Central memory CD8-positive, alpha-beta T cell (primary cell): ENCODE data around the gene CNNM1.

Source experiments
- ATAC-seq: fragments of 150-1000 bp; cut with Tn5 transposase; replicated peaks from 2 replicates; pipeline ENCODE4 v1.10.0; 2022; ENCODE audit warnings: mild to moderate bottlenecking, moderate FRiP score, moderate number of reproducible peaks; ENCODE audit not compliant: poor library complexity, severe bottlenecking; ENCODE audit errors: extremely low read depth
- DNase-seq, 2 donors: peaks; one replicate each; pipeline ENCODE4 v3.0.0; 2021; ENCODE audit warnings: low spot score in 2 of 2
- H3K27ac Mint-ChIP-seq: one replicate; pipeline ENCODE4 v1.8.0; 2022; ENCODE audit warnings: low read depth, mild to moderate bottlenecking, moderate library complexity, mixed read lengths
- H3K27me3 Mint-ChIP-seq: one replicate; pipeline ENCODE4 v1.8.0; 2022; ENCODE audit warnings: mixed read lengths
- H3K36me3 Mint-ChIP-seq: one replicate; pipeline ENCODE4 v1.8.0; 2022; ENCODE audit warnings: mild to moderate bottlenecking, moderate library complexity, mixed read lengths; ENCODE audit not compliant: insufficient read depth
- H3K4me1 Mint-ChIP-seq: one replicate; pipeline ENCODE4 v1.8.0; 2022; ENCODE audit warnings: mixed read lengths
- H3K4me3 Mint-ChIP-seq: one replicate; pipeline ENCODE4 v1.8.0; 2022; ENCODE audit warnings: mild to moderate bottlenecking, moderate library complexity, mixed read lengths
- H3K9me3 Mint-ChIP-seq: one replicate; pipeline ENCODE4 v1.8.0; 2022; ENCODE audit warnings: mixed read lengths

Gene CNNM1

DNA sequence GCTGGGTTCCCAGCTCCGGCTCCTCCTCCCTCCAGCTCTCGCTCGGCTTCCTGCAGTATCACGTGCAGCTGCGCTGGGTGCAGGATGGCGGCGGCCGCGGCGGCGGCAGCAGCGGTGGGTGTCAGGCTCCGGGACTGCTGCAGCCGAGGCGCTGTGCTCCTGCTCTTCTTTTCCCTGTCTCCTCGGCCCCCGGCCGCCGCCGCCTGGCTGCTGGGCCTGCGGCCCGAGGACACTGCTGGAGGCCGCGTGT is at the start of gene CNNM1:
CNNM1 (plus strand) TSS at position 53 of the 250 bp plus-strand sequence; CDS start at position 85, 32 bp downstream.
- H3K27ac Mint-ChIP-seq: no peak within 1 kb of the TSS
- DNase-seq (no peak), ATAC-seq (no peak)
- no peak within 1 kb of the TSS for H3K4me3 Mint-ChIP-seq
- no peaks in the 10 kb centered on the region for H3K4me1 Mint-ChIP-seq
- peaks cover 55% of the 10 kb centered on the region for H3K27me3 Mint-ChIP-seq
- H3K36me3 Mint-ChIP-seq: no peaks in the 10 kb centered on the region
- no peaks in the 10 kb centered on the region for H3K9me3 Mint-ChIP-seq

DNA sequence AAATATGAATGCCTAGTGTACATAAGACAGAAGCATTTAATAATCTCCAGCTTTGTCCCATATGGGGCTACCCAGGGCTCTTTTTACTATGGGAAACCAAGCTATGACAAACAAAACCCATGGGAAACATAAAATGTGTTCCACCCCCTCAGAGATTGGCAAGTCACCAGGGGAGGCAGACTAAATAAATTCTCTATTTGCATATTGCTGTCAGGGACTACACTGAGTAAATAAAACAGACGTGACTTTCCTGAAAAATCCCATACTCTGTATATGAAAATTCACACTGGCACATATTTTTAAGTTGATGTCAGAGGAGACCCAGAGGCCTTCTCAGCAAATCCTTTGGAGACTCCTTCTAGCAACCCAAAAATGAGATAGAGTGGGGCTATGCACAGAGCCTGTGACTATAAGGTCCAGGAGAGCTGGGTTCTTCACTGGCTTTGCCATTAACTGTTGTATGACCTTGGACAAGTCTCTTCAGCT is 49.5 kb upstream of the CNNM1 start:
- ATAC-seq (no peak), DNase-seq (no peak)
- H3K27ac Mint-ChIP-seq: no peak overlapping the region
- no peaks in the 10 kb centered on the region for H3K4me1 Mint-ChIP-seq
- H3K36me3 Mint-ChIP-seq: no peaks in the 10 kb centered on the region
- peaks cover 36% of the 10 kb centered on the region for H3K27me3 Mint-ChIP-seq
- H3K4me3 Mint-ChIP-seq: no peak overlapping the region
- H3K9me3 Mint-ChIP-seq: peaks cover 4% of the 10 kb centered on the region

DNA sequence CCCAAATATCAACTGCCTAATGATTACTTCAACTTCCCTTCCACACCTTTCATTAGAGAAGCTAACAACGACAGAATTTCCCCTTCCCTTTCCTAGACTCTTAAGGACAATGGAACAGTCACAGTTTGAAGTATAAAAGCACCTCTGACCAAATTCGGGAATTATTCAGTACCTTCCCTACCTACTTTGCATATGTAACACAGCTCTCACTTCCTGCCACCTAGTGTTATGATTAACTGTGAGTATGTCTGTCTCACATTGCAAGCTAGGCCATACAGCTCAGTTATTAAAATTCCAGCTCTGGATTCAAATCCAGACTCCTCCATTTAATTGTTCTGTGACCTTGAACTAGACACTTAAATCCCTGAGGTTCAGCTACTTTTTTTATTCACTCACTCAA is 48.7 kb upstream of the CNNM1 start:
- peaks cover 43% of the 10 kb centered on the region for H3K27me3 Mint-ChIP-seq
- H3K4me1 Mint-ChIP-seq: no peaks in the 10 kb centered on the region
- no peak for DNase-seq
- H3K36me3 Mint-ChIP-seq: no peaks in the 10 kb centered on the region
- no peak overlapping the region for H3K27ac Mint-ChIP-seq
- no peak for ATAC-seq
- H3K4me3 Mint-ChIP-seq: no peak overlapping the region
- H3K9me3 Mint-ChIP-seq: peaks cover 4% of the 10 kb centered on the region

DNA sequence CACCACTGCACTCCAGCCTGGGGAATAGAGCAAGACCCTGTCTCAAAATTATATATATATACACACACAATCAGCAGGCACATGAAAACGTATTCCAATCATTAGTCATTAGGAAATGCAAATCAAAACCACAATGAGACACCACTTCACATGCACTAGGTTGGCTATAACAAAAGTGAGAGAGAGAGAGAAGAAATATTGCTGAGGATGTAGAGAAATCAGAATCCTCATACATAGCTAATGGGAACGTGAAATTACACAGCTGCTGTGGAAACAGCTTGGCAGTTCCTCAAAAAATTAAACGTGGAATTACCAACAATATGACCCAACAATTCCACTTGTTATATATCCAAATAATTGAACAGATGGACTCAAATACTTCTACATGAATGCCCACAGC is 43.3 kb upstream of the CNNM1 start:
- no peaks in the 10 kb centered on the region for H3K36me3 Mint-ChIP-seq
- no peak for ATAC-seq
- H3K27me3 Mint-ChIP-seq: peaks cover 32% of the 10 kb centered on the region
- no peaks in the 10 kb centered on the region for H3K4me1 Mint-ChIP-seq
- no peak for DNase-seq
- peaks cover 9% of the 10 kb centered on the region for H3K9me3 Mint-ChIP-seq
- H3K4me3 Mint-ChIP-seq: no peak overlapping the region
- H3K27ac Mint-ChIP-seq: no peak overlapping the region

DNA sequence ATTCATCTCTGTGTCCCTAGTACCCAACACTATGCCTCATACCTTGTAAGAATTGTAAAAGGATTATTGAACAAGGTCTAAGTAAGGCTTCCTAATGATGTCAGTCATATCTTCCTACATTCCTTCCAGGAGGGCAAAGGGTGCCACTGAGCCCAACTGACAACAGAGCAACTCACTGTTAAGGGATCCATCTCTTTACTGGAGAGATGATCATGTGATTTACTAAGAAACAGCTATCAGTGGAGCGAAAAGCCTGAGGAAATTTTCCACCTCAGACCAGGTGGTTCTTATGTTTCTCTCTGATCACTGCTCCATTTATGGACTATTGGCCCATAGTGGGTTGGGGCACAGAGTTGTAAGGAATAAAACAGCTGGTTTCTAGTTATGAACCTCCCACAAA is 38.9 kb upstream of the CNNM1 start:
- Mint-ChIP-seq H3K4me3 (no peak overlapping the region), H3K36me3 (no peaks in the 10 kb centered on the region), H3K9me3 (peaks cover 5% of the 10 kb centered on the region), H3K27ac (no peak overlapping the region), H3K4me1 (no peaks in the 10 kb centered on the region), H3K27me3 (peaks cover 26% of the 10 kb centered on the region)
- DNase-seq (no peak), ATAC-seq (no peak)

DNA sequence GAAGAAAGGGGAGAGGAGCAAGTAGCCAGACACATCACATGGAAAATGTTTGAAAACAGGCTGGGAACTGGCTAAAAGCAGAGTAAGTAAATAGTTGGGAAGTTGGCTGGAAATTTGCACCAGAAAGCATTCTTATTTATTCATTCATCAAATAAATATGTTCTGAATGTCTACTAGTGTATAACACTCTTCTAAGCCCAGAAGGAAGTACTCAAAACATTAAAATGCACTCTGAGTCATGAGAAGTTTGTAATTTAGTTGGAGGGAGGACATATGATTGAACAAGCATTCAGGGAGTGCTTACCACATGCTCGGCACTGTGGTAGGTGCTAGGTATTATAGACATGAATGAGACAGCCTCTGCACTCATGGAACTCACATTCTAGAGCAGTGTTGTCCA is 37.0 kb upstream of the CNNM1 start:
- H3K36me3 Mint-ChIP-seq: no peaks in the 10 kb centered on the region
- peaks cover 16% of the 10 kb centered on the region for H3K27me3 Mint-ChIP-seq
- no peak for DNase-seq

DNA sequence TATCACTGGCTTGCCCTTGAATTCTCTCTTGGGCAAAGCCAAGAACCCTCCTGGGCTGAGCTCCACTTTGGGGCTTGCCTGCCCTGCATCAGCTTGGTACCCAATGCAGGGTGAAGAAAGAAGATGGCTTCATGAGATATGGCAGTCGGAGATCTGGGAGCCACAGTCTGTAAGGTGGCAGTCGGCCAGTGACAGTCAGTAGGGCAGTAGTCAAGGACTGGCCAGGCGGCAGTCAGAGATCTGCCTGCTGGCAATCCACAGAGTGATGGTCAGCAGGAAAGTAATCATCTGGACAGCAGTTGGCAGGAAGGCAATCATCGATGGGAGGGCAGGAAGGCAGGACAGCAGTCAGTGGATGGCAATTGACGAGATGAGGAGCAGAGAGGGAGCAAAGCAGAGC is 32.6 kb upstream of the CNNM1 start:
- H3K9me3 Mint-ChIP-seq: no peaks in the 10 kb centered on the region
- no peaks in the 10 kb centered on the region for H3K36me3 Mint-ChIP-seq
- no peaks in the 10 kb centered on the region for H3K4me1 Mint-ChIP-seq
- ATAC-seq (no peak), DNase-seq (no peak)
- no peak overlapping the region for H3K4me3 Mint-ChIP-seq
- H3K27ac Mint-ChIP-seq: no peak overlapping the region
- H3K27me3 Mint-ChIP-seq: peaks cover 18% of the 10 kb centered on the region

More for the DNA sequence above, 37.0 kb upstream of the CNNM1 start:
- Mint-ChIP-seq H3K4me3 (no peak overlapping the region), H3K4me1 (no peaks in the 10 kb centered on the region), H3K9me3 (peaks cover 1% of the 10 kb centered on the region), H3K27ac (no peak overlapping the region)
- no peak for ATAC-seq

DNA sequence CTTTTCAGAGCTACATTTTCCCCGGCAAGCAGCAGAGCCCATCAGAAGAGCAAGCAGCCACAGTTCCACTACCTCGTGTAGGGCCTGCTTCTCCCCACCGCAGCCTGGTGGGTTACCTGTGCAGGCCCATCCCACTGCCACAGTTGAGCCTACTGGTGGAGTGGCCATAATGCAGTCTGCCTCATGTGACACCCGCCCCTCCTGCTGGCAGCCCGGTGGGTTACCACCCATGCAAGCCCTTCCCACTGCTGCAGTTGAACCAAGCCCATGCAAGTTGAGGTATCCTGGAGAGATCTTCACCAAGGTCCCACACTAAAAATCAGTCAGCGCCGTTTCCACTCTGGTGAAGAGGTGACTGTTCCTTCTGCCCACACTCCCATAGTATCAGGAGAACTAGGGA is 32.1 kb upstream of the CNNM1 start:
- peaks cover 22% of the 10 kb centered on the region for H3K27me3 Mint-ChIP-seq
- DNase-seq (no peak), ATAC-seq (no peak)
- H3K9me3 Mint-ChIP-seq: no peaks in the 10 kb centered on the region
- no peaks in the 10 kb centered on the region for H3K36me3 Mint-ChIP-seq
- H3K4me3 Mint-ChIP-seq: no peak overlapping the region
- H3K27ac Mint-ChIP-seq: no peak overlapping the region
- H3K4me1 Mint-ChIP-seq: no peaks in the 10 kb centered on the region

DNA sequence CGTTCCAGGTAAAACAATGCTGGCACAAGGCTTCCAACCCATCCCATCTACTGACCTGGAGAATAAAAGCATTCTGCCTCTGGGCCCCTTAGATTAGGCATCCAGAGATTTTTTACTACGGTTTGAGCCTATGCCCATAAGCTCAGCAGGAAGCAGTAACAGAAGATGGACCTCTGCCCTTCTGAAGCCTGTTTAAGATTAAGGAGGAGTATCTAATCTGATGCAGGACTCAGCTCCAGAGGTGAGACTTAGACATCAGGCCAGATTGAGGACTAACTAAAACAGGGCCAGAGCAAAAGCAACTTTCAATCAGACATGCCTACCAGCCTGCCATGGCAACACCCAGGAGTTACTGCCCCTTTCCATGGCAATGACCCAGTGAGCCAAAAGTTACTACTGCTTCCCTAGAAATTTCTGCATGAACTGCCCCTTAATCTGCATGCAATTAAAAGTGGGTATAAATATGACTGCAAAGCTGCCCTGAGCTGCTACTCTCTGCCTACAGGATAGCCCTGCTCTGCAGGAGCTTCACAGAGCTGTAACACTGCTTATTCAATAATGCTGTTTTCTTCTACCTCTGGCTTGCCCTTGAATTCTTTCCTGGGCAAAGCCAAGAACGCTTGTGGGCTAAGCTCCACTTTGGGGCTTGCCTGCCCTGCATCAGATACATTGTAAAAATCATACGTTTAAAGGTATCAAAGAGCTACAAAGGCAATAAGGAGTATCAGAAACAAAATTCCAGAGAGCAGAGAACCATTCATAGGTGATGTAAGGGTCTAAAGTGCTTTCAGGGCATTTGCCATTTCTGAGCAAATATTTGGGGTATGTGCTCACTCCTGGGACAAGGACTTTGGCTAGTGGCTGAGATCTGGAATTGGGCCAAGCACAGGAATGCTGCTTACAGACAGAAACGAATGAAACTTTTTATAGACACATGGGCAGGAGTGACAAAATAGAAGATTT is 25.0 kb upstream of the CNNM1 start:
- H3K9me3 Mint-ChIP-seq: peaks cover 4% of the 10 kb centered on the region
- H3K27ac Mint-ChIP-seq: no peak overlapping the region
- ATAC-seq: no peak
- H3K36me3 Mint-ChIP-seq: no peaks in the 10 kb centered on the region
- H3K4me3 Mint-ChIP-seq: no peak overlapping the region
- no peaks in the 10 kb centered on the region for H3K4me1 Mint-ChIP-seq
- H3K27me3 Mint-ChIP-seq: peaks cover 43% of the 10 kb centered on the region
- DNase-seq: no peak

DNA sequence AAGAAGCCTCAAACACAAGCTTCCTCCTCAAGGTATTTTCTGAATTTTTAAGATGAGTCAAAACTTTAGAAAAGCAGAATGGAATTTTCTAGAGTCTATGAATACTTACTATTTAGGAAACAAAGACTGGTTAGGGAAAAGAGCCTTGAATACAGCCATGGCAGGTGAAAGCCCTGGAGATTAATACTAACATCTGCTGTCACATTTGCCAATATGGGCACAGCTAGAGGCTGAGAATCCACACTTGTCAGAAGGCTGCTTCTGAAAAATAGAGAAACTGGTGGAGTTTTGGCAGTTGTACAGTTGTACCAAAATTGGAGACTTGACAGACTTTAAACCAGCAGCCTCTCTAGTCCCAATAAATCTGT is 24.3 kb upstream of the CNNM1 start:
- Mint-ChIP-seq H3K9me3 (peaks cover 4% of the 10 kb centered on the region), H3K4me3 (no peak overlapping the region), H3K27ac (no peak overlapping the region), H3K27me3 (peaks cover 36% of the 10 kb centered on the region), H3K36me3 (no peaks in the 10 kb centered on the region), H3K4me1 (no peaks in the 10 kb centered on the region)
- ATAC-seq: no peak
- no peak for DNase-seq

DNA sequence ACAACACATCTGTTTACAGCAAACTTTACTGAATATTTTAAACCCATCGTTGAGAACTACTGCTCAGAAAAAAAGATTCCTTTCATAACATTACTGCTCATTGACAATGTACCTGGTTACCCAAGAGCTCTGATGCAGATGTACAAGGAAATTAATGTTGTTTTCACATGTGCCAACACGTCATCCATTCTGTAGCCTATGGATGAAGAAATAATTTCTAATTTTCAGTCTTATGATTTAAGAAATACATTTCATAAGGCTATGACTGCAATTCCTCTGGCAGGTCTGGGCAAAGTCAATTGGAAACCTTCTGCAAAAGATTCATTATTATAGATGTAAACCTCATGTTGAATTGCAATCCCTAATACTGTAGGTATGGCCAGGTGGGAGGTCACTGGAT is 16.7 kb upstream of the CNNM1 start:
- Mint-ChIP-seq H3K9me3 (peaks cover 4% of the 10 kb centered on the region), H3K4me3 (no peak overlapping the region), H3K27ac (no peak overlapping the region), H3K27me3 (peaks cover 5% of the 10 kb centered on the region), H3K36me3 (no peaks in the 10 kb centered on the region), H3K4me1 (no peaks in the 10 kb centered on the region)
- ATAC-seq: no peak
- DNase-seq: no peak

DNA sequence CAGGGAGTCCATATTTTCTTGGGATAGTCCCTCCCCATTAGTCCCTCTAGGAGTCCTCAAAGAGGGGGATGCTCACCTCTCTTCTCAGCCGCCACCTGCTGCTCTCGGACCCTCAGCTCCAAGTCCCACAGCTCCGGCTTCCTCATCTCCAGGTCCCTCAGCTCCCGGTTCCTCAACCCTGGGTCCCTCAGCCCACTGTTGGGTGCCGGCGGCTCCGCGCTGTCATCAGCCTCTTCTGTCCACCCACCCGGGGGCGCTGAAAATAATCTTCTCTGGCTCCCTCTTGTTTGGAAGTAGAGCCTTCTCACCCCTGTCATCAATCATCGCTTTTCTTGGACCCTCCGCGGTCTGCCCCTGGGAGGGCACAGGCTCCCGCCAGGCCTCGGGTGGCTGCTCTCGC is 13.3 kb upstream of the CNNM1 start:
- Mint-ChIP-seq H3K27me3 (peaks cover 20% of the 10 kb centered on the region), H3K4me3 (no peak overlapping the region), H3K4me1 (no peaks in the 10 kb centered on the region), H3K27ac (no peak overlapping the region), H3K9me3 (no peaks in the 10 kb centered on the region), H3K36me3 (no peaks in the 10 kb centered on the region)
- ATAC-seq (no peak), DNase-seq (no peak)

DNA sequence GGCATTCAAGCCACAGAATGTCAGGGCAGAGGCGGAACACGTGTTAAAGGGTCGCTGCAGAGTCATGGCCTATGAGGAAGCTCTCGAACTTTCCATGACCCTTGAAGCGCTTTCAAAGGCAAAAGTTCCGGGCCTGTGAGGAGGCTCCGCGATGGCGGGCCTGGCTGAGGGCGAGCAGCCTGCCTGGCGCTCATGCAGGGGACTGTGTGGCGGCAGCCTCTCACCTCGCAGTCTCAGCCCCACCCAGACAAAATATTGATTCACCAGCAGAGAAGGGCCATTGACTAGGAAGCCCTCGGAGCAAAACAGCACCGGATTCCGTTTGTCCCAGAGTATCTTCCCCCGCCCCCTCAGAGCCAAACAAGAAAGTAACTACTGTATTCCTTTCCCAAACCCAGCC is 12.8 kb upstream of the CNNM1 start:
- Mint-ChIP-seq H3K27ac (no peak overlapping the region), H3K4me3 (no peak overlapping the region), H3K4me1 (no peaks in the 10 kb centered on the region), H3K9me3 (no peaks in the 10 kb centered on the region), H3K36me3 (no peaks in the 10 kb centered on the region), H3K27me3 (peaks cover 23% of the 10 kb centered on the region)
- ATAC-seq: no peak
- no peak for DNase-seq
